ENCODE data around the gene AK9.

AK9 gene

DNA sequence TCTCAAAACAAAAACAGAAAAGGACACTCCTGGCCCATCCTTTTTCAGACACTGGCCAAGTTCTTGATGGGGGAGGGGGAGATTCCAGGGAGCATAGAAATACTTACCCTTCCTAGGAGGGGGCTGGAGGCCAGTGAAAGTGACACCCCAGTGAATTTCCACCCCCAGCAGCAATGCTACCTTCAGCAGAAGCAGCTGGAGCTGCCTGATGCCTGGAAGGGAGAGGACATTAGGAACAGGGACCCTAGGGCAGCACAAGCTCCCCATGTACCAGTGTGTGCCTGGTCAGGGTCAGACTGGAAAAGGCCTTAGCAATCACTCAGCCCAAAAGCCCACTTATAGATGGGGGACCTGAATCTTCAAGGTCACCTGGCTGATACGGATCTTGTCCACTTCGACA is 237.8 kb downstream of the AK9 start:
- no peak overlapping the region for H3K4me3 ChIP-seq (replicated peaks; ENCODE audit: low read depth, low read length)
- TF ChIP-seq, protein P1, sequence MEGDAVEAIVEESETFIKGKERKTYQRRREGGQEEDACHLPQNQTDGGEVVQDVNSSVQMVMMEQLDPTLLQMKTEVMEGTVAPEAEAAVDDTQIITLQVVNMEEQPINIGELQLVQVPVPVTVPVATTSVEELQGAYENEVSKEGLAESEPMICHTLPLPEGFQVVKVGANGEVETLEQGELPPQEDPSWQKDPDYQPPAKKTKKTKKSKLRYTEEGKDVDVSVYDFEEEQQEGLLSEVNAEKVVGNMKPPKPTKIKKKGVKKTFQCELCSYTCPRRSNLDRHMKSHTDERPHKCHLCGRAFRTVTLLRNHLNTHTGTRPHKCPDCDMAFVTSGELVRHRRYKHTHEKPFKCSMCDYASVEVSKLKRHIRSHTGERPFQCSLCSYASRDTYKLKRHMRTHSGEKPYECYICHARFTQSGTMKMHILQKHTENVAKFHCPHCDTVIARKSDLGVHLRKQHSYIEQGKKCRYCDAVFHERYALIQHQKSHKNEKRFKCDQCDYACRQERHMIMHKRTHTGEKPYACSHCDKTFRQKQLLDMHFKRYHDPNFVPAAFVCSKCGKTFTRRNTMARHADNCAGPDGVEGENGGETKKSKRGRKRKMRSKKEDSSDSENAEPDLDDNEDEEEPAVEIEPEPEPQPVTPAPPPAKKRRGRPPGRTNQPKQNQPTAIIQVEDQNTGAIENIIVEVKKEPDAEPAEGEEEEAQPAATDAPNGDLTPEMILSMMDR (IDR thresholded peaks at IDR 0.05; ENCODE audit: low read length, missing control alignments), result no peak
- no peak for DNase-seq (ENCODE audit: low read depth)

DNA sequence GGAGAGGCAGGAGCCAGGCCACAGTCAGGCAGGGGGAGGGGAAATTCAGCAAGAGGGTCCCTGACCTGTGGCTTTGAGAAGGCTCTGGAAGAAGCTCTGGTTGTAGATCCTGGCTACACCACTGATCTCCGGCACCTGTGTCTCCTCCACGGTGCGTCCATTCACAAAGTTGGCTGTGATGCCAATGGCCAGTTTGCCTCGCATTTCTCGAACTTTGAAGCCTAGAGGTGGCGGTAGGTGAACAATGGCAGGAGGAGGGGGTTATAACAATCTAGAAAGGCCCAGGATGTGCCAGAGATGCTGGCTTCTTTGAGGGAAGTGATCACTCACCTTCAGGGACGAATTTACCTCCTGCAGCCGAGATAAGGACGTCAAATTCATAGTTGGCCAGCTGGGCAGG is 238.8 kb downstream of the AK9 start:
- TF ChIP-seq, protein P1 (IDR thresholded peaks at IDR 0.05; ENCODE audit: low read length, missing control alignments), result no peak

DNA sequence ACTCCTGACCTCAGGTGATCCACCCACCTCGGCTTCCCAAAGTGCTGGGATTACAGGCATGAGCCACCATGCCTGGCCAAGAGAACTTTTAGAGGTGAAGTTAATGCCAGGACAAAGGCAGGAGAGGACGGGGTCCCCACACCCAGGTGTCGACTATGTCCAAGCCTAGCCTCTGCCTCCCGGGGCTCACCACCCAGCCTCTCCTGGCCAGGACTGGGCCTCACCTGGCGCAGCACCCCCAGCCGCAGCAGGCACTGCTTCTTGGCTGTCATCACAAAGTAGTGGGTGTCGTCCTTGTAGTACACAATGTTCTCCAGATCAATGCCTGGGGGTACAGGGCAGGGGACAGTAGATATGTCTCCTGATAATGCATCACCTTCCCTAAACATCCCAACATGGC is 239.6 kb downstream of the AK9 start:
- TF ChIP-seq, protein P1 (IDR thresholded peaks at IDR 0.05; ENCODE audit: low read length, missing control alignments), result no peak
- no peak overlapping the region for H3K4me3 ChIP-seq (replicated peaks; ENCODE audit: low read depth, low read length)

More for the DNA sequence above, 238.8 kb downstream of the AK9 start:
- H3K4me3 ChIP-seq (replicated peaks; ENCODE audit: low read depth, low read length), result no peak overlapping the region
- DNase-seq (ENCODE audit: low read depth), result no peak

DNA sequence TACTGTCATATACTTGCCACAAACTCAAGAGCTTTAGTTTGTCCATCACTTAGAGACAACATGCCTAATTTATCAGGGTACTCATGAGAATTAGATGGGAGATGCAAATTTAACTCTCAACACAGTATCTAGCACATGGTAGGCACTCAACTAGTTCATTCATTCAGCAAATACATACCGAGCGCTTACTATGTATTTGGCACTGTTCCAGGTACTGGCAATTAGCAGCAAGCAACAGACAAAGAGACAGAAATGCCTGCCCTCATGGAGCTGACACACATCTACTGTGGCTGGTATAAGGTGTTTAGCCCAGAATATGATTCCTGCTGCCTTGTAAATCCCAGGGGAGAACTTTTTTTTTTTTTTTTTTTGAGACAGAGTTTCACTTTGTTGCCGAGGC is 240.2 kb downstream of the AK9 start:
- DNase-seq (ENCODE audit: low read depth), result no peak
- H3K4me3 ChIP-seq (replicated peaks; ENCODE audit: low read depth, low read length), result no peak overlapping the region
- TF ChIP-seq, protein P1 (IDR thresholded peaks at IDR 0.05; ENCODE audit: low read length, missing control alignments), result no peak

More for the DNA sequence above, 239.6 kb downstream of the AK9 start:
- DNase-seq (ENCODE audit: low read depth), result no peak

DNA sequence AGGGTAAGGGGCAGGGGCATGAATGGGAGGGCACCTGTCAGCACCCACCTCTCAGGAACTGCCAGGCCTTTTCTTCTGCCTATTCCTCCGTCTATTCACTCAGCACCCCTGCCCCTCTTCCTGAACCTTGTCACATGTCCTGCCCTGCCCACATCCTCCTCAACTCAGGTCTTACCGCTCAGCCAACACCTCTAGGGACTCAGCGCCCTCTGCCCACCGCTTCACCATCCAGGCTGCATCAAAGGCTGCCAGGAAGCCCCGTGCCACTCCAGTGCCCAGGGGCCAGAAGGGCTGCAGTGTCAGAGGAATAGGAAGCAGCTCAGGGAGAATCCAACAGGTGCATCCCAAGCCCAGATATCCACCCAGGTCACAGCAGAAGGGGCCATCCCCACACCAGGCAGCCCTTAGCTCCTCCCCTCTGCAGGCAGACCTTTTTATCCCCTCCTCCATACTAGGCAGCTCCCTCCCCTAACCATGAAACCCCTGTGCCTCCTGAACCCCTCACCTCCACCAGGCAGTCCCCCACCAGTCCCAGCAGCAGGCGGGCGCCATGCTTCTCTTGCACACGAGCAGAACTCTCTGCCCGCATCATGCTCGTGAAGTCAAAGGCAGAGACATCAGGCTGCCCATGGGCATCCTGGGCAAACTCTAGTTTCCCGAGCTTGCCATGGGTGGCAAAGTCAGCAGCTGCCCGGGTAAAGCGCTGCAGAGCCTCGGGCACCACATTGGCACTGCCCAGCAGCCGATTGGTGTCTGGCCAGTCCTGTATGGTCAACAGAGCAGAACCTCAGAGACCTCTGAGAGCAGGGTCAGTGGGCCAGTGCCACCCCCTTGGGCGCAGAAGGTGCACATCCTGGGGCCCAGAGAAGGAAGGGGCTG is 241.0 kb downstream of the AK9 start:
- TF ChIP-seq, protein P1 (IDR thresholded peaks at IDR 0.05; ENCODE audit: low read length, missing control alignments), result no peak
- DNase-seq (ENCODE audit: low read depth), result no peak
- no peak overlapping the region for H3K4me3 ChIP-seq (replicated peaks; ENCODE audit: low read depth, low read length)

DNA sequence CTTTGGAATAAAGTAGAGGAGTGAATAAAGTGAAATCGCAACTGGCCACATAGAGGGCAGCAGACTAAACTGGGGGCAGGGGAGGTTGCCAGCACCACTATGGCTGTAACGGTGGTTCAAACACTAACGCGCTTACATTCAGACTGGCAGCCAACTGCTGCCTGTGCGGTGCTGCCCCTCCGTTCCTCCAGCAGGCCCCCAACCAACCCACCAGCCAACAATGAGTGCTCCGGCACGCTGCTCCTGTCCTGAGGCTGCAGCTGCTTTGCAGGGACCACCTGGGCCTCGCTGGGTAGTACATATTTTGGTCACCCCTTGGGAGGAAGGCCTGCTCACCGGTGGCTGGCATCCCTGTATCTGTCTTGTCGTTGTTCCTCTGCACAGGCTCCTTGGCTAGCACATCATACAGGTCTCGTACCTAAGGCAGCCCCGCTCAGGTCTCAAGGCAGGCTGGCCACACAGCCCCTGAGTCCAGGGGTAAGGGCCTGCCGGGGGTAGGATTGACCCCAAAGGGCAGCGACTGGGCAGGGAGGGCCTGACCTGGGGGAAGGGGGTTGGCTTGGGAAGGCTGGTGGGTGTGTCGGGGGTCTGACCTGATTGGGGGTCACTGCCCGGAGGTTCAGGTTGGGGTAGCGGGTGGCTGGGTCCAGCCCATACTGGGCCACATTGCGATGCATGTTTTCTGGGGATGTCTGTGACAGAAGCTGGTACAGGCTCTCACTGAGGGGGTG is 241.8 kb downstream of the AK9 start:
- H3K4me3 ChIP-seq (replicated peaks; ENCODE audit: low read depth, low read length), result no peak overlapping the region
- DNase-seq (ENCODE audit: low read depth), result no peak
- TF ChIP-seq, protein P1 (IDR thresholded peaks at IDR 0.05; ENCODE audit: low read length, missing control alignments), result no peak
